Measurements from ENCODE around the gene ABLIM1. TPM values are rescaled to one million over a fixed set of nuclear protein-coding genes. Genes with fewer than 3 reads are reported as not detected.
A peak's percentile ranks its signal among the peaks of the same experiment; 100 is the strongest.

Gene ABLIM1
- total RNA-seq, 6 donors from 2014 or later: 92.2 to 153 (median 131) TPM

- H3K27me3 ChIP-seq: no peaks in the 10 kb centered on the region
- no peak for ATAC-seq (ENCODE audit: low FRiP score in 2 of 2)
- WGBS, 2 donors: 73 to 79% methylated on average over 4 of the region's 4 CpGs
- no peaks in the 10 kb centered on the region for H3K9me3 ChIP-seq
- no peak for DNase-seq
- no peak overlapping the region for H3K27ac ChIP-seq
- TF ChIP-seq EP300 (IDR thresholded peaks at IDR 0.05): no peak
- TF ChIP-seq POLR2AphosphoS5 (IDR thresholded peaks at IDR 0.05): no peak
- no peak for TF ChIP-seq POLR2A (IDR thresholded peaks at IDR 0.05)
- TF ChIP-seq CTCF (IDR thresholded peaks at IDR 0.05): no peak
- H3K4me3 ChIP-seq: no peak overlapping the region
- H3K36me3 ChIP-seq: peaks cover 5 to 76% (median 27%) of the 10 kb centered on the region in 4 donors
- H3K4me1 ChIP-seq: no peaks in the 10 kb centered on the region
Observed at GRCh38 chr10:114442091-114442630, 215.9 kb downstream of the ABLIM1 start.

- peaks cover 5 to 83% (median 35%) of the 10 kb centered on the region in 4 donors for H3K36me3 ChIP-seq
- TF ChIP-seq POLR2AphosphoS5 (IDR thresholded peaks at IDR 0.05) (no peak), EP300 (IDR thresholded peaks at IDR 0.05) (no peak), POLR2A (IDR thresholded peaks at IDR 0.05) (no peak), CTCF (IDR thresholded peaks at IDR 0.05) (no peak)
- no peak for DNase-seq
- H3K9me3 ChIP-seq: no peaks in the 10 kb centered on the region
- H3K27me3 ChIP-seq: no peaks in the 10 kb centered on the region
- 70 to 94% methylated on average over 1 of the region's 1 CpG for WGBS, 2 donors
- H3K27ac ChIP-seq: no peak overlapping the region
- ATAC-seq (ENCODE audit: low FRiP score in 2 of 2): no peak
- no peak overlapping the region for H3K4me3 ChIP-seq
- H3K4me1 ChIP-seq: no peaks in the 10 kb centered on the region
Observed at GRCh38 chr10:114441107-114441506, 217.0 kb downstream of the ABLIM1 start.

GRCh38 chr10:114437473-114438292, 220.4 kb downstream of the ABLIM1 start:
- WGBS, 2 donors: 89 to 91% methylated on average over 9 of the region's 9 CpGs
- no peak overlapping the region for H3K4me3 ChIP-seq
- TF ChIP-seq EP300 (IDR thresholded peaks at IDR 0.05) (no peak), CTCF (IDR thresholded peaks at IDR 0.05) (peak in 4 of 6 experiments; percentile 10 to 28 (median 21)), POLR2A (IDR thresholded peaks at IDR 0.05) (no peak), POLR2AphosphoS5 (IDR thresholded peaks at IDR 0.05) (no peak)
- ATAC-seq (ENCODE audit: low FRiP score in 2 of 2): no peak
- H3K9me3 ChIP-seq: no peaks in the 10 kb centered on the region
- peaks cover 7 to 84% (median 45%) of the 10 kb centered on the region in 4 donors for H3K36me3 ChIP-seq
- H3K27ac ChIP-seq: no peak overlapping the region
- DNase-seq: no peak
- H3K4me1 ChIP-seq: no peaks in the 10 kb centered on the region
- no peaks in the 10 kb centered on the region for H3K27me3 ChIP-seq

DNA sequence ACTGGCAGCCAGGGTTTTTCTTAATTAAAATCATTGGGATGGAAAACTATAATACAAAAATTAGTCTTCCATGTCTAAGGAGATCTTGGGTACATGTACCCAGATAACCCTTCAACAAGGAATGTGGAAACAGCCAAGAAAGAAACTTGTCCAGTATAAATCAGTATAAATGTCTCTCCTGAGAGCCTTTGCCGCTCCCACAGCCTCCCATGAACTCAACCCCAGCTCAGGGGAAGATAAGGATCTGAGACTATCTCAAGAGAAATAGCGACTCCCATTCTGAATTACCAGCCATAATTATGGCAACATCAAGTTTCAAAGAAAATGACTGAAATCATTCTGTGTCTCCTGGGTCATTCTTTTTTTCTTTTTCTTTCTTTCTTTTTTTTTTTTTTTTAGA, 221.1 kb downstream of the ABLIM1 start:
- H3K36me3 ChIP-seq: peaks cover 7 to 77% (median 45%) of the 10 kb centered on the region in 4 donors
- 96 to 100% methylated on average over 2 of the region's 2 CpGs for WGBS, 2 donors
- no peak for TF ChIP-seq POLR2A (IDR thresholded peaks at IDR 0.05)
- no peak for TF ChIP-seq EP300 (IDR thresholded peaks at IDR 0.05)
- no peak for TF ChIP-seq POLR2AphosphoS5 (IDR thresholded peaks at IDR 0.05)
- no peak for TF ChIP-seq CTCF (IDR thresholded peaks at IDR 0.05)
- no peaks in the 10 kb centered on the region for H3K4me1 ChIP-seq
- H3K4me3 ChIP-seq: no peak overlapping the region
- H3K9me3 ChIP-seq: no peaks in the 10 kb centered on the region
- H3K27me3 ChIP-seq: no peaks in the 10 kb centered on the region
- ATAC-seq (ENCODE audit: low FRiP score in 2 of 2): no peak
- DNase-seq: no peak
- H3K27ac ChIP-seq: no peak overlapping the region
